GM21526 (cell line): ENCODE results near the gene PLA2G4D.

ENCODE experiments used
- ATAC-seq: cut with Tn5 transposase; IDR thresholded peaks from one replicate; pipeline ENCODE4 v1.9.1; 2021; ENCODE audit warnings: moderate library complexity; ENCODE audit not compliant: unreplicated experiment, low FRiP score

The PLA2G4D gene

GRCh38 chr15:42077689-42078088 lies 16.7 kb downstream of the PLA2G4D start:
- ATAC-seq, result no peak

- no peak for ATAC-seq
Observed at GRCh38 chr15:42073418-42073817, 20.9 kb downstream of the PLA2G4D start.

GRCh38 chr15:42072141-42072685 lies 22.1 kb downstream of the PLA2G4D start:
- ATAC-seq, result no peak

GRCh38 chr15:42071717-42072116 lies 22.6 kb downstream of the PLA2G4D start:
- no peak for ATAC-seq

- no peak for ATAC-seq
Observed at GRCh38 chr15:42070976-42071350, 23.4 kb downstream of the PLA2G4D start.

- ATAC-seq, result no peak
Observed at GRCh38 chr15:42070279-42070975, 23.9 kb downstream of the PLA2G4D start.

- ATAC-seq, result no peak
Observed at GRCh38 chr15:42069496-42070278, 24.7 kb downstream of the PLA2G4D start.

GRCh38 chr15:42069025-42069424 lies 25.3 kb downstream of the PLA2G4D start:
- no peak for ATAC-seq

- no peak for ATAC-seq
Observed at GRCh38 chr15:42068601-42069000, 25.8 kb downstream of the PLA2G4D start.

- ATAC-seq, result no peak
Observed at GRCh38 chr15:42066764-42067415, 27.5 kb downstream of the PLA2G4D start.

GRCh38 chr15:42065468-42065867 lies 28.9 kb downstream of the PLA2G4D start:
- ATAC-seq, result no peak

- no peak for ATAC-seq
Observed at GRCh38 chr15:42065033-42065432, 29.3 kb downstream of the PLA2G4D start.

GRCh38 chr15:42064271-42064670 lies 30.1 kb downstream of the PLA2G4D start:
- no peak for ATAC-seq

GRCh38 chr15:42063122-42063848 lies 31.1 kb downstream of the PLA2G4D start:
- ATAC-seq, result no peak

- no peak for ATAC-seq
Observed at GRCh38 chr15:42062284-42062806, 32.0 kb downstream of the PLA2G4D start.

GRCh38 chr15:42060797-42061196 lies 33.6 kb downstream of the PLA2G4D start:
- ATAC-seq, result no peak

- ATAC-seq, result no peak
Observed at GRCh38 chr15:42060477-42060763, 33.9 kb downstream of the PLA2G4D start.

- ATAC-seq, result no peak
Observed at GRCh38 chr15:42059661-42060476, 34.5 kb downstream of the PLA2G4D start.

GRCh38 chr15:42058791-42059190 lies 35.6 kb downstream of the PLA2G4D start:
- ATAC-seq, result no peak
